HepG2 (cell line): ENCODE results near the gene SLC45A1. TPM values are rescaled to one million over a fixed set of nuclear protein-coding genes. Genes with fewer than 3 reads are reported as not detected.

ENCODE experiments used
- ATAD3A ChIP-seq: sonication (generic); formaldehyde crosslinking; IDR thresholded peaks from 2 replicates; pipeline ENCODE4 v1.4.0; 2020; ENCODE audit warnings: missing genetic modification reagents
- BHLHE40 ChIP-seq: IDR thresholded peaks from 2 replicates; pipeline ENCODE4 v1.6.1; 2011; ENCODE audit warnings: low read length, improper control_type of control experiment
- BRCA1 ChIP-seq: sonication (generic); formaldehyde crosslinking; IDR thresholded peaks from 2 replicates; pipeline ENCODE4 v1.4.0; 2020; ENCODE audit warnings: missing genetic modification reagents
- HOXA3 ChIP-seq: sonication (generic); formaldehyde crosslinking; IDR thresholded peaks from 2 replicates; pipeline ENCODE4 v1.5.0; 2020; ENCODE audit warnings: missing genetic modification reagents
- LCORL ChIP-seq, 2 experiments: fragments of 450-650 bp in 1 of 2; sonication (generic) in 1 of 2; formaldehyde crosslinking in 1 of 2; IDR thresholded peaks; 2 replicates each; pipeline versions ENCODE4 v1.5.0 to v1.6.1; 2017 to 2020; ENCODE audit warnings: antibody characterized with exemption in 1 of 2, missing genetic modification reagents in 1 of 2
- MEIS2 ChIP-seq: sonication (generic); formaldehyde crosslinking; IDR thresholded peaks from 2 replicates; pipeline ENCODE4 v1.9.0; 2021; ENCODE audit warnings: mild to moderate bottlenecking, missing genetic modification reagents
- NFE2L2 ChIP-seq: fragments of 150-350 bp; IDR thresholded peaks from 2 replicates; pipeline ENCODE4 v1.6.1; 2014; ENCODE audit warnings: low read length
- PAF1 ChIP-seq: IDR thresholded peaks from 2 replicates; pipeline ENCODE4 v1.6.1; 2016; ENCODE audit warnings: missing genetic modification reagents, missing compliant biosample characterization
- PCBP2 ChIP-seq: fragments of 200-400 bp; formaldehyde crosslinking; optimal IDR thresholded peaks from 2 replicates; pipeline ENCODE3; 2018; ENCODE audit warnings: low read length, low read depth; ENCODE audit not compliant: poor library complexity, severe bottlenecking
- SALL2 ChIP-seq: sonication (generic); formaldehyde crosslinking; IDR thresholded peaks from 2 replicates; pipeline ENCODE4 v1.8.1; 2023; ENCODE audit warnings: mild to moderate bottlenecking, missing genetic modification reagents, inconsistent platforms
- TRIM22 ChIP-seq: fragments of 450-650 bp; IDR thresholded peaks from 2 replicates; pipeline ENCODE4 v1.6.1; 2017
- ZKSCAN1 ChIP-seq: fragments of 150-350 bp; IDR thresholded peaks from 2 replicates; pipeline ENCODE4 v1.6.1; 2014; ENCODE audit warnings: low read length
- ZNF292 ChIP-seq: sonication (generic); formaldehyde crosslinking; IDR thresholded peaks from 2 replicates; pipeline ENCODE4 v1.8.1; 2022; ENCODE audit warnings: mild to moderate bottlenecking, low read depth, missing genetic modification reagents, borderline replicate concordance
- ZNF430 ChIP-seq: sonication (generic); formaldehyde crosslinking; IDR thresholded peaks from 2 replicates; pipeline ENCODE4 v1.9.0; 2021; ENCODE audit warnings: mild to moderate bottlenecking, missing genetic modification reagents
- ZNF496 ChIP-seq: sonication (generic); formaldehyde crosslinking; IDR thresholded peaks from 2 replicates; pipeline ENCODE4 v1.8.1; 2023; ENCODE audit warnings: mild to moderate bottlenecking, moderate library complexity, missing genetic modification reagents; ENCODE audit not compliant: insufficient replicate concordance
- ZNF543 ChIP-seq: sonication (generic); formaldehyde crosslinking; IDR thresholded peaks from 2 replicates; pipeline ENCODE4 v1.4.0; 2020; ENCODE audit warnings: mild to moderate bottlenecking, missing genetic modification reagents
- ZNF570 ChIP-seq: sonication (generic); formaldehyde crosslinking; IDR thresholded peaks from 2 replicates; pipeline ENCODE4 v1.4.0; 2020; ENCODE audit warnings: mild to moderate bottlenecking, missing genetic modification reagents, borderline replicate concordance
- ZNF891 ChIP-seq: sonication (generic); formaldehyde crosslinking; IDR thresholded peaks from 2 replicates; pipeline ENCODE4 v1.5.0; 2020; ENCODE audit warnings: mild to moderate bottlenecking, missing genetic modification reagents
- ZSCAN22 ChIP-seq: sonication (generic); formaldehyde crosslinking; IDR thresholded peaks from 2 replicates; pipeline ENCODE4 v1.4.0; 2020; ENCODE audit warnings: mild to moderate bottlenecking, missing genetic modification reagents
- ZSCAN29 ChIP-seq: sonication (generic); formaldehyde crosslinking; conservative IDR thresholded peaks from 2 replicates; pipeline ENCODE4 v1.4.0; 2020; ENCODE audit warnings: mild to moderate bottlenecking, missing genetic modification reagents
- polyA plus RNA-seq, 8 experiments: library from polyadenylated mRNA; depleted of rRNA in 3 of 8; stranded (reverse) in 7 of 8; unstranded in 1 of 8; fragments of >200 nt; fragmentation: Illumina TruSeq in 4 of 8; extraction: Trizol in 4 of 8; gene quantifications; 2 replicates each; pipeline versions ENCODE4 v1.2.1 to v1.2.3, GENCODE V29; 2011 to 2016; ENCODE audit warnings: low read depth in 4 of 8, missing spikeins in 1 of 8, mixed read lengths in 1 of 8; ENCODE audit not compliant: insufficient read depth in 1 of 8
- total RNA-seq, 5 experiments: library from RNA; depleted of rRNA; stranded (reverse); fragments of >200 nt; fragmentation: Illumina TruSeq; extraction: Trizol; gene quantifications; 2 replicates each; pipeline ENCODE4 v1.2.3, GENCODE V29; 2016; ENCODE audit warnings: low read depth in 1 of 5
- TF ChIP-seq, protein P1 (sequence below): sonication (generic); formaldehyde crosslinking; IDR thresholded peaks from 2 replicates; pipeline ENCODE4 v1.4.0; 2020; ENCODE audit warnings: mild to moderate bottlenecking, missing genetic modification reagents
- TF ChIP-seq, protein P2 (sequence below): sonication (generic); formaldehyde crosslinking; conservative IDR thresholded peaks from 2 replicates; pipeline ENCODE4 v1.4.0; 2020; ENCODE audit warnings: missing genetic modification reagents
- TF ChIP-seq, protein P3 (sequence below): sonication (generic); formaldehyde crosslinking; IDR thresholded peaks from 2 replicates; pipeline ENCODE4 v1.4.0; 2020; ENCODE audit warnings: missing genetic modification reagents, borderline replicate concordance
- TF ChIP-seq, protein P4 (sequence below): sonication (generic); formaldehyde crosslinking; IDR thresholded peaks from 2 replicates; pipeline ENCODE4 v1.8.0; 2022; ENCODE audit warnings: mild to moderate bottlenecking, missing genetic modification reagents, moderate library complexity

SLC45A1 gene
- total and polyA plus RNA-seq, 2 of the 13 experiments (the other 11 are each of a cell fraction or from before 2014, with no cell fraction given) = not detected

- TF ChIP-seq MEIS2 (CRISPR knock-in tag) = no peak
- no peak for TF ChIP-seq PCBP2
- TF ChIP-seq HOXA3 (CRISPR knock-in tag) = peak; percentile 46
- TF ChIP-seq, protein P1, sequence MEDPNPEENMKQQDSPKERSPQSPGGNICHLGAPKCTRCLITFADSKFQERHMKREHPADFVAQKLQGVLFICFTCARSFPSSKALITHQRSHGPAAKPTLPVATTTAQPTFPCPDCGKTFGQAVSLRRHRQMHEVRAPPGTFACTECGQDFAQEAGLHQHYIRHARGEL (CRISPR knock-in tag) = no peak
- peak; percentile 64; the same call in 1 of the 2 replicates for TF ChIP-seq ZNF292 (CRISPR knock-in tag)
- TF ChIP-seq ZNF570 (CRISPR knock-in tag) = no peak
- TF ChIP-seq ZNF496 (CRISPR knock-in tag) = no peak
- TF ChIP-seq ZNF430 (CRISPR knock-in tag) = no peak
- no peak for TF ChIP-seq BHLHE40
- TF ChIP-seq BRCA1 (CRISPR knock-in tag) = no peak
- no peak for TF ChIP-seq SALL2 (CRISPR knock-in tag)
- no peak for TF ChIP-seq ZSCAN22 (CRISPR knock-in tag)
- TF ChIP-seq ZSCAN29 = no peak
- no peak for TF ChIP-seq LCORL (IDR thresholded peaks at IDR 0.05)
- no peak for TF ChIP-seq LCORL (CRISPR knock-in tag; IDR thresholded peaks at IDR 0.05)
- TF ChIP-seq, protein P2, sequence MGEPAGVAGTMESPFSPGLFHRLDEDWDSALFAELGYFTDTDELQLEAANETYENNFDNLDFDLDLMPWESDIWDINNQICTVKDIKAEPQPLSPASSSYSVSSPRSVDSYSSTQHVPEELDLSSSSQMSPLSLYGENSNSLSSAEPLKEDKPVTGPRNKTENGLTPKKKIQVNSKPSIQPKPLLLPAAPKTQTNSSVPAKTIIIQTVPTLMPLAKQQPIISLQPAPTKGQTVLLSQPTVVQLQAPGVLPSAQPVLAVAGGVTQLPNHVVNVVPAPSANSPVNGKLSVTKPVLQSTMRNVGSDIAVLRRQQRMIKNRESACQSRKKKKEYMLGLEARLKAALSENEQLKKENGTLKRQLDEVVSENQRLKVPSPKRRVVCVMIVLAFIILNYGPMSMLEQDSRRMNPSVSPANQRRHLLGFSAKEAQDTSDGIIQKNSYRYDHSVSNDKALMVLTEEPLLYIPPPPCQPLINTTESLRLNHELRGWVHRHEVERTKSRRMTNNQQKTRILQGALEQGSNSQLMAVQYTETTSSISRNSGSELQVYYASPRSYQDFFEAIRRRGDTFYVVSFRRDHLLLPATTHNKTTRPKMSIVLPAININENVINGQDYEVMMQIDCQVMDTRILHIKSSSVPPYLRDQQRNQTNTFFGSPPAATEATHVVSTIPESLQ = no peak
- TF ChIP-seq, protein P3, sequence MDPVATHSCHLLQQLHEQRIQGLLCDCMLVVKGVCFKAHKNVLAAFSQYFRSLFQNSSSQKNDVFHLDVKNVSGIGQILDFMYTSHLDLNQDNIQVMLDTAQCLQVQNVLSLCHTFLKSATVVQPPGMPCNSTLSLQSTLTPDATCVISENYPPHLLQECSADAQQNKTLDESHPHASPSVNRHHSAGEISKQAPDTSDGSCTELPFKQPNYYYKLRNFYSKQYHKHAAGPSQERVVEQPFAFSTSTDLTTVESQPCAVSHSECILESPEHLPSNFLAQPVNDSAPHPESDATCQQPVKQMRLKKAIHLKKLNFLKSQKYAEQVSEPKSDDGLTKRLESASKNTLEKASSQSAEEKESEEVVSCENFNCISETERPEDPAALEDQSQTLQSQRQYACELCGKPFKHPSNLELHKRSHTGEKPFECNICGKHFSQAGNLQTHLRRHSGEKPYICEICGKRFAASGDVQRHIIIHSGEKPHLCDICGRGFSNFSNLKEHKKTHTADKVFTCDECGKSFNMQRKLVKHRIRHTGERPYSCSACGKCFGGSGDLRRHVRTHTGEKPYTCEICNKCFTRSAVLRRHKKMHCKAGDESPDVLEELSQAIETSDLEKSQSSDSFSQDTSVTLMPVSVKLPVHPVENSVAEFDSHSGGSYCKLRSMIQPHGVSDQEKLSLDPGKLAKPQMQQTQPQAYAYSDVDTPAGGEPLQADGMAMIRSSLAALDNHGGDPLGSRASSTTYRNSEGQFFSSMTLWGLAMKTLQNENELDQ (CRISPR knock-in tag) = no peak
- no peak for TF ChIP-seq ZNF543
- TF ChIP-seq TRIM22 = no peak
- TF ChIP-seq ZKSCAN1 = no peak
- TF ChIP-seq PAF1 (CRISPR knock-in tag) = no peak
- TF ChIP-seq ZNF891 (CRISPR knock-in tag) = no peak
- no peak for TF ChIP-seq ATAD3A (CRISPR knock-in tag)
- TF ChIP-seq, protein P4, sequence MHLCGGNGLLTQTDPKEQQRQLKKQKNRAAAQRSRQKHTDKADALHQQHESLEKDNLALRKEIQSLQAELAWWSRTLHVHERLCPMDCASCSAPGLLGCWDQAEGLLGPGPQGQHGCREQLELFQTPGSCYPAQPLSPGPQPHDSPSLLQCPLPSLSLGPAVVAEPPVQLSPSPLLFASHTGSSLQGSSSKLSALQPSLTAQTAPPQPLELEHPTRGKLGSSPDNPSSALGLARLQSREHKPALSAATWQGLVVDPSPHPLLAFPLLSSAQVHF (CRISPR knock-in tag) = no peak
- no peak for TF ChIP-seq NFE2L2
Measured at GRCh38 chr1:8281843-8282509, 35.9 kb upstream of the SLC45A1 start (continued).
